Measurements from ENCODE around the gene MDFI.

Gene MDFI

DNA sequence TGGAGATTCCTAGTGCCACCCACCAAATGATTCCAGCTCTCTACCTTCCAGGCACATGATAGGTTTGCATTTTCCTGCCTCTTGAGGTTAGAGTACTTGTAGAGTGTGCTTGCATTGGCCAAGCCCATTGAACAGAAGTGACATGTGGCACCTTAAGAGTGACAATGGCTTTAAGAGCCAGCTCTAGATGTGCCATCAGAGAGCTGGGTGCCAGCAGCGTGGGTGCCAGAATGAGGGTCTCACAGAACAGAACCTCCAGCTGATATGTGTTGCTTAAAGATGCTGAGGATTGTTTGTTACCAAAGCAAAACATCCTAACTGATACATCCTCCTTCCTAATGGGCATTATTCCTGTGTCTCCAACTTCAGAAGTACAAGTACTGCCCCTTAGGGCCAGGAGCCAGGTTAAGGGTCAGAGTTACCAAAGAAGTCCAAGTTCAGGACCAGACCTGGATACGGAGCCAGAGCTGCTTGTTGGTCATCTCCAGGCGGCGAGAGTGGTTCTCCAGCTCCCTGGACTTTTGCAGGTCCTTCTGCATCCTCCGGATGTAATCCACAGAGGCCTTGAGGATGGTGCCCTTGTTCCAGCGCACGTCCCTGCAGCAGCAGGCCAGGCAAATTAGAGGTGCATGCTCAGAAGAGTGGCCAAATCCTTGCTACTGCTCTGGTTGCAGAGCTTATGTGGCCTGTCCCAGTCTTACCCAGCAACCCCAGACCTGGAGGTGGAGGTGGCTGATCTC, 47.5 kb downstream of the MDFI start:
- DNase-seq (ENCODE audit: low read depth in 2 of 2, low spot score in 1 of 2), result no peak

DNA sequence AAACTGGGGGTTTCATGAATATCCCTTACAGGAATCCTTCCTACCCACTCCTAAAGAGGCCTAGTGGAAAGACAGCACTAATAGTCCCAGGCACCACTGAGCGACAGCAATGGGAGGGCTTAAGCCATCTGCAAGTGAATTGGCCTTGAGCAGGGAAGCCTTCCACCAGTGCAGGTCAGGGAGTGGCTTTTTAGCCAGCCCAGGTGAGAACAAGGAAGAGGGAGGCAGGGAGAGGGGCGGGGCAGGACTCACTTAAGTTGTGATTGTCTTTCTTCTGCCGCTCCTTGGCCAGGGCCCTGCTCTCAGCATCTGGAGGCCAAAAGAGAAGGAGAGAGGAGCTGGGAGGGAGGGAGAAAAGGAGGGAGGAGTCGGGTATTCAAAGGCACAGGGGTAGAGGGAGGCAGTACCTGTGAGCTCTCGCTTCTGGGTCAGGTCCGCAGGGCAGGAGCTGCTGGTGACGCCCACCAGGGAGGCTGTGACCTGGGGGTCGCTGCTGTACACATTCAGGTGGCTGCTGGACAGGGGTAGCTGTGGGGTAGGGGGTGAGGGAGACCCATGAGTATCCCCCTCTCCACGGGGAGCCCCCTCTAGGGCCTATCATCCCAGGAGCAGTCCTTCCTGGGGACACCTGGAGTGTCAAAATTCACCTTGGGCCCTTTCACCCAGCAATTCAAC, 49.4 kb downstream of the MDFI start:
- no peak for DNase-seq (ENCODE audit: low read depth in 2 of 2, low spot score in 1 of 2)

DNA sequence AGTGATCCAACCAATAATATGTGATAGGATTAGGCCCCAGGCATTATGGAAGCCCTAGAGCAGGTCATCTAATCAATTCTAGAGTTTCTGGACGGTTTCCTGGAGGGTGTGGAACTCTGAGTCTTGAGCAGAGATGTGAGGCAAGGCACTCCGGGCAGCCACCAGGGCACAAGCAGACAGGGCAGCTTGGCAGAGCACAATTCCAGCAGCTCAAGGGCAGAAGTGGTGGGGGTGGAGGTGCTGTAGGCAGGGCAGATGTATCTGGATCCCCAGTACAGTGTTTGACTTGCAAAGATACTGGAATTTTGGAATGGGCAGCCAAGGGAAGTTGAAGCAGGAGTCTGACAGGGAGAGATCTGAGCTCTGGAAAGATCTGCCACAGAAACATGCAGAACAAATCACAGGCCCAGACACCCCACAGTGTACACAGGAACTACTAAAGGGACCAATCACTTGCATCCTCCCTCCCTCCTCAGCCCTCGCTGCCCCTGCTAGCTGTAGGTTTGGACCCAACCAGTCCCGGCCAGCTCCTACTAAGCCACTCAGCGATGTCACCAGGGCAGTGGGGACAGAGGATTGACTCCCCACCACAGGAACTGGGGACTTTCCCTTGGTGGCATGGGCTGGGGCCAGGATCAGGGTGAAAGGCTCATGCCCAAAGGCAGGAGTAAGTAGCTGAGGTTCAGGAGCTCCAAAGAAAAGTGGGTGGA, 50.1 kb downstream of the MDFI start:
- no peak for DNase-seq (ENCODE audit: low read depth in 2 of 2, low spot score in 1 of 2)

DNA sequence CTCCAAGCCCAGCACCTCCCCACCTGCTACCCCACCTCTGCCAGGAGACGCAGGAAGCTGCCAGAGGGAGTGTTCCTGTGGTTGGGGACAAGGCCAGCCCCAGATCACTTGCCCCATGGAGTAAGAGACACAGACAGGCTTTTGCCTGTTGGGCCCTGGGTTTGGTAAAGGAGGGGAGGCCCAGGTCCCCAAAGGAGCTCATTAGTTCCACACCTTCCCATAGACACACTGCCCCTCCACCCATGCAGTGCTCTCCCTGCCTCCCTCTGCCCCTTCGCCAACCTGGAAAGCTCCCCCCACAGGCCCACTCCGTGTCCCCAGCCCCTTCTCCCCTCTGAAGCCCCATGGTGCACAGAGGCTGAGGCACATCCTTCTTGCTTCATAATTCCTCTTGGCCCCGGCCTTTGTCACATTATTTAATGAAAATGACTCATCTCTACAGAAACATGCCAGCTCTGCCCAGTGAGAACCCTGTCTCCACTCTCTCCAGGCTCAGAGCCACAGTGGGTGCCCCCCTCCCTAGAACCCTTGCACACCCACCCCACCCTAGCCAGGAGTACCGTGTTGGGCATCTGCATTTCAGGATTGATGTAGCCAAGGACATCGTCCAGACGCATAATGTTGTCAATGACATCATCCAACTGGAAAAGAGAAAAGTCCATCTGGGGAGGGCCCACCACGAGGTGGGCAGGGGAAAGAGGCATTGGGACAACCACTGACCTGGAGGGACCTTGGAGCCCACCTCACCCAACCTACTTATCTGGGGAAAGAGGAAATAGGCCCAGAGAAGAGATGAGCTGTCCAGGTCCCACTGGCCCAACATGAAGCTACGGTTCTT, 51.1 kb downstream of the MDFI start:
- no peak for DNase-seq (ENCODE audit: low read depth in 2 of 2, low spot score in 1 of 2)

DNA sequence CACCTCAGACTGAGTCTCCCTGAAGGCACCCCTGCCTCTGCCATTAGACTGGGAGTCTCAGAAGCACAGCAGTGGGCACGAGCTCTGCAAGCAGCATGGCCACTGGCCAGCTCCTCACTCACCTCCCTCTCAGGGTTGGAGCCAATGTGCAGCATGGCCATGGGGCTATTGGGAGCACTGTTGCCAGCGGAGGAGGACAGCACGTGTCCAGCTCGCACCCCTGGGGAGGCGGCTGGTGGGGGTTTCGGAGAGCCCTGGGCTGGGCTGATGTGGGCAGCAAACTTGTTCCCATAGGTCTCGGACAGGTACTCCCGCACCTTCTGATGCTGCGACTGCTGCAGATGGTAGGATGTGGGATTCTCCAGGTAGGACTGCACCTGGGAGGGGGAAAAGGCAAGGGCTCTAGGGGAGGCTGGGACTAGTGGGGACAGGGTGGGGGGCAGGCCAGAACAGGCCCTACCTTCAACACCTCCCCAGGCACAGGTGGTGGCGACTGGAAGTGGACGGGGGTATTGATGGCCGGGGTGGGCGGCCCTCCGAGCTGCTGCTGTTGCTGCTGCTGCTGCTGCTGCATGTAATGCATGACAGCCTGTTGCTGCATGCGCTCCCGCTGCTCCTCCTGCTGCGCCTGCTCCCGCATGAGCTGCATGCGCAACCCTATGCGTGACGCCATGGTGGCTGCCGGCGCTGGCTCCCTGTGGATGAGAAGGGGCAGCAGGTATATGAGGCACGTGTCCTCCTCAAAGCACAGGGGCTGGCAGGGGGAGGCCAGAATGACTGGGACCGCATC, 52.5 kb downstream of the MDFI start:
- no peak for DNase-seq (ENCODE audit: low read depth in 2 of 2, low spot score in 1 of 2)

DNA sequence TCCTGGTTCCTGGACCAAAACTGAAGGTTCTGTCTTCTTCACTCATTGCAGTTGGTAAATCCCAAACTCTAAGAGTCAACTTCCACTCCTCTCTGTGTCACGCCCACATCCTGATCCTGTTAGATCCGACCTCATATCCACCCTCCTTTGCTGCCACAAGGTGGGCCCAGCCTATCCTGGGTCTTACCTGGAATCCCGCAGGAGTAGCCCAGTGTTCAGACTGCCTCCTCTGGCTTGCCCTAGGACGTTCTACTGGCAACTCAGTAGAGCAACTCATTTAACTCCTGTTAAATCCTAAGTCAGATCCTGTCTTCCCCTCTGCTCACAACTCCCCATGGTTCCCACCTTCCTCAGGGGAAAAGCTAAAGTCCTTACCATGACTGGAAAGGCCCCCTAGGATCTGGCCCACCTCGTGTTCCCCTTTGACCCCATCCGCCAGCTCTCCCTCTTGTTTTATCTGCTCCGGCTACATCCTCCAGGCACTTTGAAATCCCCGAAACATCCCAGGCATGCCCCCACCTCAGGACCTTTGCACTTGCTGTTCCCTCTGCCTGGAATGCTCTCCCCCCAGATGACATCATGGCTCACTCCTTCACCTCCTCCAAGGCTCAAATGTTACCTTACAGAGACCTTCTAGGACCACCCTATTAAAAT, 53.3 kb downstream of the MDFI start:
- no peak for DNase-seq (ENCODE audit: low read depth in 2 of 2, low spot score in 1 of 2)

DNA sequence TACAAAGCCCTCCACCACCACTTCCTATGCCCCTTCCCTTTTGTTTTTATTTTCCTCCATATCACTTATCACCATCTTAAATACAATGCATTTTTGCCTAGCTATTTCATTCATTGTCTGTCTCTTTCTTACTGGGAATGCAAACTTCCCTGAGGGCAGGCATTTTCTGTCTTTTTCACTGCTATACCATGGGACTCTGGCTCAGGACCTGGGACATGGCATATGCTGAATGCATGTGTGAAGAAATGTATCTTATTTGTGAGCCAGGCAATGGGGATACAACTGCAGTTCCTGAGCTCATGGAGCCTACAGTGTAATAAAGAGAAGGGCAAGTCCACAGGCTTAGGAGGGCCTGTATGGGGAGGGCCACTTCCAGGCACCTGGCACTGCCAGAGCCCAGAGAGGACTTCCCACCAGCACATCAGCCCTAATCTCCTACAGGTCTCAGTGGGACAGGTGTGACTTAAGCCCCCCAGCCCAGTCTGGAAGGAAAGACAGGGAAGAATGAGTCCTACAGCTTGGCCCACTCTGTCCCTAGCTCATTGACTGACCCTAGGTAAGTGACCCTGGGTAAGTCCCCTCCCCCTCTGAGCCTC, 53.9 kb downstream of the MDFI start:
- no peak for DNase-seq (ENCODE audit: low read depth in 2 of 2, low spot score in 1 of 2)

DNA sequence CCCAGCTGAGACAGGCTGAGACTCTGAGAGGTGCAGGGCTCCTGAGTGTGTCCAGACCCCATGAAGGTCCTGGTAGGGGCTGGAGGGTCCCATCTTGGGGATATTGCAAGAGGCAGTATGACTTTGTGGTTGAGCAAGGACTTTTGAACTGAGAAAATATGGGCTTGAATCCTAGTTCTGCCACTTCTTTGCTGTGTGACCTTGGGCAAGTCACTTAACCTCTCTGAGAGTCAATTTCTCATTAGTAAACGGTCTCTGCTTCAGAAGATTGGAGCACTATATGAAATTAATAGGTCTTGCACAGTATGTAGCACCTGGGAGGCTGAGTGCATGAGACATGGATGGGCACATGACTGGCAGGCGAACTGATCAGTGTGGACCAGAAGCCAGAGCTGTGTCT, 54.5 kb downstream of the MDFI start:
- no peak for DNase-seq (ENCODE audit: low read depth in 2 of 2, low spot score in 1 of 2)

DNA sequence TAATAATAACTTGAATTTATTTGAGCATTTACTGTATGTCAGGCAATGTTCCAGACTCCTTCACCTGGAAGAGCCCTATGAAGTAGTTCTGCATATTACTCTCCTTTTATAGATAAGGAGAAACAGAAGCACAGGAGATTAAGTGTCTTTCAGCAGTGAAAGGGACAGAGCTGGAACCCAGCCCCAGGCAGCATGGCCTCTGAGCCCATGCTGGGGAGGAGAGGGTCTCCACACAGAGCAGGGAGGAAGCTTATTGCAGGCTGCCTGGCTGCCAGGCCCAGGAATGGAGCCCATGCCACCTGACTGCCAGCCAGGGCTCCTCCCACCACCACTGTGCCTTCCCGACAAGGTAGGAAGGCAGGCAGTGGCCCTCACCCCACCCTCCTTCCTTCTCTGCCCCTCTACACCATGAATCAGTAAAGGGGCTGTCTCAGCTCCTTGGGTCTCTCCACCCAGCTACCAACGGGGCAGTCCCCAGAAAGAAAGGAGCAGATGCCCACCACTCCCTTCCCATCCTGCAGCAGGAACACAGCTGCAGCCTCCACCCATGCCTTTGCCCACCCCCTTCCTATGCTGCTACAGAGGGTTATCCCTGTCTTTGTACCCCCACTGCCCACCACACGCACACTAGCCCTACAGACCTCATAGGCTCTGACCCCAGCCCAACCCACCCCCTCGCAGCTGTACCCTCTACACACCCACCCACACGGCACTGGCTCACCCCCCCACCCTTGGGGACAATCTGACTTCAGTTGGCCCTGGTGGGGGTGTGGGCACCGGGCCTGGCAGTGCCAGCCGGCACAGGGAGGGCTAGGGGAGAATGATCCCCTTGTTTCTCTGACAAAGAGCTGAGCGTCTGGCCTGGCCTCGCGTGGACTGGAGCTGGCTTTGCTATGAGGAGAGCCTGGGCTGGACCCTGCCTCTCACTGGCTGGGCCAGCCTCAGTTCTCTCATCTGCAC, 55.3 kb downstream of the MDFI start:
- DNase-seq (ENCODE audit: low read depth in 2 of 2, low spot score in 1 of 2), result no peak

DNA sequence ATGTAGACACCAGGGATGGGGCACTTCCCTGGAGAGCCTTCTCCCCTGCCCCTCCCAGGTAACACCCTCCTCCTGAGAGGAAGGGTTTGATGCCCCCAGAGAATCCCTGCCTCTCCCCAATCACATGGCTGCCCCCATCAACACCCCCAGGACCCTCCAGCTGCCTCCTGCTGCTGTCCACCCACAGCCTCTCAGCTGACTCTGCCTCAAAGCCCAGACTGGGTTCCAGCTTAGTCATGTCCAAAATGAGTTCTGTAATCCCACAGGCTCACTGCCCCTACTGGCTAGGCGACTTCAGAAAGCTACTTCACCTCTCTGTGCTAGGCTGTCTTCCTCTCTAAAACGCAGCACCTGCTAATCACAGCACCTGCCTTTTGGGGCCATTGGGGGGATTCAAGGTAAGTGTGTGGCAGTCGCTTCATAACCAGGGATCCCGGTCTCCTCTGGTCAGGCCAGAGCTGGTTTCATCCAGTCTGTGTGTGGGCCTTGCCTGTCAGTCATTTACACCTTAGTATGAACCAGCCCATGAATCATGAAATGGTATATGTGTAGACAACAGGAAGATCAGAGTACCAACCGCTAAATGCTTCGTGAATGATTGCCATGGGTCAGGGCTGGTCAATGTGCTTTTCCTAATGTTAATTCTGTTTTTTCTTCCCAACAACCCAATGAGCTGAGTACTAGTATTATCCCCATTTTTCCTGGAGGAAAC, 56.7 kb downstream of the MDFI start:
- DNase-seq (ENCODE audit: low read depth in 2 of 2, low spot score in 1 of 2), result no peak

DNA sequence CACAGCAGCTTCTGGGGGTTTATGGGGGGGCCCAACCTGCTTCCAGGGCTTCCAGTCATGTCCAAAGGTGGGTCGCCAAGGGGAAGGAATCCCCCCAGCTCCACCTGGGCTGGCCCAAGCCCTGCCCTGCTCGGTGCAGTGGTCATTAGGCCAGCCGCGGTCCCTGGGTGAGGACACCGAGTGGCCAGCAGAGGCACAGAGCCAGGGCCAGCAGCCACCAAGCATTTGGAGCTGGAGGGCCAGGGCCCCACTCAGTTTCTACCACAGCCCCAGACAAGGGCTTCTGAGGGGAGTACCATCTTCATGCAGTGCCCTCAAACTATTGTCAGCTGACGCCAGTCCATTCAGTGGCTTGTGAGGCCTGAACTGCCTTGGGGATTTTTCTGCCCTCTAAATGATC, 57.6 kb downstream of the MDFI start:
- no peak for DNase-seq (ENCODE audit: low read depth in 2 of 2, low spot score in 1 of 2)

DNA sequence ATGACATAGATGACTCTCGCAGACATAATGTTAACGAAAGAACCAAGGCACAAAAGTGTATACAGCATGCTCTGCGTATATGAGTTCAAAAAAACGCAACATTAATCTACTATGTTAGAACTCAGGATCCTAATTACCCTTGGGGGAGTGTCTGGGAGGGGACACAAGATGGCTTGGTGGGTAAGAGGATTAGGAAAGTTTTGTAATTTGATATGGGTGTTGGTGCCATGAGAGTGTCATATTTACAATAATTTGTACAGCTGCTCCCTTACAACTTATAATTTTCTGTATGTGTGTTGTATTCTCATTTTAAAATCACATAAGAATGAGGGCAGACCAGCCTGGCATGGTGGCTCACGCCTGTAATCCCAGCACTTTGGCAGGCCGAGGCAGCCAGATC, 58.5 kb downstream of the MDFI start:
- DNase-seq (ENCODE audit: low read depth in 2 of 2, low spot score in 1 of 2), result no peak

DNA sequence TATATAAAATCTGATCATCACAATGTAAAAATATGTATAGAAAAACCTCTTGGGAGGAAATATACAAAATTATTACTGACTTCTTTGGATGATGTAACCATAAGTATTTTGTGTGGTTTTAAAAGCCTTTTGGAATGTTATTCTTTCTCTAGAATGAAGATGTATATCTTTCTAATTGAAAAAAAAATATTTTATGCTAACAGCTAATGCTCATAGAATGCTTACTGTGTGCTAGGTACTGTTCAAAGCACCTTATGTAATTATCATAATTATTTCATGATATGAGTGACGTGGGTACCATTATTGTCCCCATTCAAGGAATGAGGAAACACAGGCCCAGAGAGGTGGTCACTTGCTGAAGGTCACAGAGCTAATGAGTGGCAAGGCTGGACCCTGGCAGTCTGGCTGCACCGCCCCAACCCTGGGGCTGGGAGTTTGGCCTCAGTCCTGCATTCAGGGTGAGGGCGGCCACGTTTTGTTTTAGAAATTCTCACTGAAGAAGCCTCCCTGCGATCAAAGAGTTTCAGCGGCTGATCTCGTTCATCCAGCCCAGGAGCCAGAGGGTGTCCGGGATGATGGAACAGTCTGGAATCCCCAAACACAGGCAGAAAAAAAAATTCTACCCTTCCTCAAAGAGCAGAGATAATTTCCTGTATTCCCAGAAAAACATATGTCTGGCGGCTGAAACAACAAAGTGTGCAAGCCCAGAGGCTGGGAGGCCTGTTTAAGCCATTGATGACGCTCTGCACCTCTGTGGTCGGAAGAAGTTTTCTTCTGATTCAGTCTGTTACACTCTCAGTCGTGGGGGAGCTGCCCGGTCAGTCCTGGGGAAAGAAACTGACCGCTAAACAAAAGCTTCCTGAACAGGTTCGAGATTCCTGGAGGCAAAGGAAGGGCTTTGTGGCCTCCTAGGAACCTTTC, 59.9 kb downstream of the MDFI start:
- DNase-seq (ENCODE audit: low read depth in 2 of 2, low spot score in 1 of 2), result no peak

DNA sequence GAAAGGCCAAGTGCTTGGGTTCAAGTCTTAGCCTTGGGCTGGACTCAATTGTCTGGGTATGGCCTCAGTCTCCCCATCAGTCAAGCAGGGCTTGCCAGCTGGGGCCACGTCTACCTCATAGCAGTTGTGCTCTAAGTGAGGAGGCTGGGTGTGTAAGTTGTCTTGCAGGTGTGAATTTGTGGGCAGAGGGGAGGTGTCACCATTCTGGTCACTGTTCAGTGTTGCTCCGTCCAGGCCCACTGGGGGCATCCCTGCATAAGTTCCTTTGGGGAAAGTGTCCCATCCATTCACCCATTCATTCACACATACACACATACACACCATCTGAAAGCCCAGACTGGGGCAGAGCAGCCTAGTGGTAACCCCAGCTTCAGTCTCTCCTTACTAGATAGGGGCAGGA, 60.8 kb downstream of the MDFI start:
- no peak for DNase-seq (ENCODE audit: low read depth in 2 of 2, low spot score in 1 of 2)

DNA sequence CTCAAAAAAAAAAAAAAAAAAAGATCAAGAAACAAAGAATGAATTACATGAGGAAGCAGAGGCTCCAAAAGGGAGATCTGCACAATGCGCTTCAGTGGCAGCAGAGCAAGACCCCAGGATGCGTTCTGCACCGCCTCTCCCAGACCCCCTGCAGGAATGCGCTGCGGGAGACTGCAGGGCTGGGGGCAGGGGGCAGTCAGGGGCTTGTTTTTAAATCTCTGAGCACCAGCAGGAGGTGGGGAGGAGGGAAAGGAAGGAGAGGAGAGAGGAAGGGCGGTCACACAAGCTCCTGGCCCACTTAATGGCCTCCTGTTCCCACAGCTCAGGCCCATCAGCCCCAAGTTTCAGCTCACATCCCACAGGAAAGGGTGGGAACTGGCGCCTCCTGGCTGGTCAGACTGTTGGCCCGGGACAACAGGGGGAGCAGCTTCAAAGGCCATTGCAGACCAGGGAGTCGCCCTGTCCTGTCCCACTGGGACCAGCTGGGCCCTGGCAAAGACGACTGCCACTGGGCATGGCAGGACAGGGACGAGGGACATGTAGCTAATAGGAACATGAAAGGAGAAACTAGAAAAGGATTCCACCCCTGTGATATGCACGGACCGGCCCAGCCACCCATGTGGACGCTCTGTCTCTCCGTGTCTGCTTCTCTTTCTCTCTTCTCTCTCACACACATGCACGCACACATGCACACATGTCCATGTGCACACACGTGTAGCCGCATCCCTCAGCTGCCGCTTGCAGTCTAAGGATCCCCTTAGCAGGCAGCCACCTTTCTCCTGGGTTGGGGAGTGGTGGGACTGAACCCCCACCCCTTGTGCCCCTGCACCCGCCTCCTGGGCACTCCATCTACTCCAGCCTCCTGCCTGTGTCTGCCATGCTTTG, 62.4 kb downstream of the MDFI start:
- no peak for DNase-seq (ENCODE audit: low read depth in 2 of 2, low spot score in 1 of 2)
